DND-41 (cell line): ENCODE data around the gene CCDC13.

ENCODE experiments used
- EZH2 ChIP-seq: IDR thresholded peaks from 3 replicates; pipeline ENCODE4 v1.6.1; 2012; ENCODE audit warnings: borderline replicate concordance, low read depth, mild to moderate bottlenecking, moderate library complexity, low read length, inconsistent platforms; ENCODE audit not compliant: severe bottlenecking
- TF ChIP-seq, protein P1 (sequence below): IDR thresholded peaks from 2 replicates; pipeline ENCODE4 v1.5.1; 2012; ENCODE audit warnings: borderline replicate concordance, low read length, moderate library complexity, mild to moderate bottlenecking; ENCODE audit not compliant: poor library complexity, severe bottlenecking; ENCODE audit errors: extremely low read depth

DNA sequence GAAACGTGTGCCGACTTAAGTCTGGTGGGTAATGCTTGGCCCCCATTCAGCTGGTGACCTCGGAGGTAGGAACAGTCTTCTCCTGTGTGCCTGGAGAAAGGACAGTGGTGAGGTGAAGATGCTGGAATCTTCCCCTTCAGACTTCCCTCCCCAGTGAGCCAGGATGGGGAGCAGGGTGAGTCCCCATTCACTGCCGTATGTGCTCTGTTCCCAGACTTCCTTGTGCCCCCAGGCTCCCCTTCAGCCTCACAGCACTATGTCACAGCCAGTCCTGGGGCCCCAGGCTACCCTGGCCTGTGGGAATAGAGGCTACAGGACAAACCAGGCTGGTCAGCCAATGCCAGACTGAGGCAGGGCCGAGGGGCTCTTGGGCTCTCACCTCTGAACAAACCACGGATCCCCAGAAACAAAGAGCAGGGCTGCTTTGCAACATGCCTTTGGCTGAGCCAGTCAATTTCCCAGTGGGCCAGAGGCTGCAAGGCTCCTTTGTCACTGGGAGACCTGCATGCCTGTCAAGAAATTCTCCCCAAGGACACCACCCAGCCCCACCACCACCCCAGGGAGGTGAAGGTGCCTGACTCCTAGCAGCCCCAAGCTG, 38.7 kb downstream of the CCDC13 start:
- TF ChIP-seq, protein P1, sequence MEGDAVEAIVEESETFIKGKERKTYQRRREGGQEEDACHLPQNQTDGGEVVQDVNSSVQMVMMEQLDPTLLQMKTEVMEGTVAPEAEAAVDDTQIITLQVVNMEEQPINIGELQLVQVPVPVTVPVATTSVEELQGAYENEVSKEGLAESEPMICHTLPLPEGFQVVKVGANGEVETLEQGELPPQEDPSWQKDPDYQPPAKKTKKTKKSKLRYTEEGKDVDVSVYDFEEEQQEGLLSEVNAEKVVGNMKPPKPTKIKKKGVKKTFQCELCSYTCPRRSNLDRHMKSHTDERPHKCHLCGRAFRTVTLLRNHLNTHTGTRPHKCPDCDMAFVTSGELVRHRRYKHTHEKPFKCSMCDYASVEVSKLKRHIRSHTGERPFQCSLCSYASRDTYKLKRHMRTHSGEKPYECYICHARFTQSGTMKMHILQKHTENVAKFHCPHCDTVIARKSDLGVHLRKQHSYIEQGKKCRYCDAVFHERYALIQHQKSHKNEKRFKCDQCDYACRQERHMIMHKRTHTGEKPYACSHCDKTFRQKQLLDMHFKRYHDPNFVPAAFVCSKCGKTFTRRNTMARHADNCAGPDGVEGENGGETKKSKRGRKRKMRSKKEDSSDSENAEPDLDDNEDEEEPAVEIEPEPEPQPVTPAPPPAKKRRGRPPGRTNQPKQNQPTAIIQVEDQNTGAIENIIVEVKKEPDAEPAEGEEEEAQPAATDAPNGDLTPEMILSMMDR: no peak
- TF ChIP-seq EZH2: no peak
